Measurements from ENCODE around the gene HCN3. TPM values are rescaled to one million over a fixed set of nuclear protein-coding genes. Genes with fewer than 3 reads are reported as not detected.
A peak's percentile ranks its signal among the peaks of the same experiment; 100 is the strongest.

Gene HCN3
- total and polyA plus RNA-seq, 2 of the 13 experiments (the other 11 are each of a cell fraction or from before 2014, with no cell fraction given): 2.4 to 10.2 TPM

DNA sequence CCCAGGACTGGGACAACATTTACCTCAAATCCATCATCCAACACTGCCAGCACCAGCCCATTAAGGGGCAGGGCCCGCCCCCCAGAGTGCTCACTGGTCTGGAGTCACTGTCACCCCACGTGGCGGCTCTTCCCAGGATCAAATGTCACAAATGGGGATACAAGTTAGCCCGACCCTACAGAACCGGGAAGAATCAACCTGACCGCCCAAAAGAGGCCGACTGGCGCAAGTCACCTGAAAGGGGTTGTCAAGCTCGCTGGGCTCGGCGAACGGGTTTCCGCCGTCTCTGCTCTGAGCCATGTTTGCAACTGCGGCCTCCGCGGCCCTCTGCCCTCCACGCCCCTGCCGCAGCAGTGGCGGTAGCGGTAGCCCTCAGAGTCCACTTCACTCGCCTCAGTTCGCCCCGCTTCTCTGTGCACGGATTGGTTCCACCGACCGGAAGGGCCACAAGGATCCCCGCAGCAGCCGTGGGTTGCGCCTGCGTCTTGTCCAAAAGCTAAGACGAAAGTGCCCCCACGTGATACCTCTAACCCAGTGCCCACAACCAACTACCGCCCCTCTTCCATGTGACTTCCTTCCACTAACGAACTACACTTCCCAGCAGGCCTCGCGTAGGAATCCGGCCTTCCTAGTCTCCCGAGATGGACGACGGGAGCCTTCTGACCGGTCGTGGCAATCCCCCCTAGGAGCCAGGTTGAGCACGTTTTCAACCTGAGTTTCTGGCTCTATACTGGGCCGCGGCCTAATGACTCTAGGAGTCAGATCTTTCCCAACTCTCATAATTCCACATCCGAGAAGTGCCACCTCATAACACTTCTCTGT, 15.2 kb upstream of the HCN3 start, which contains the start of gene SCAMP3 (continued):
- TF ChIP-seq, protein P1, sequence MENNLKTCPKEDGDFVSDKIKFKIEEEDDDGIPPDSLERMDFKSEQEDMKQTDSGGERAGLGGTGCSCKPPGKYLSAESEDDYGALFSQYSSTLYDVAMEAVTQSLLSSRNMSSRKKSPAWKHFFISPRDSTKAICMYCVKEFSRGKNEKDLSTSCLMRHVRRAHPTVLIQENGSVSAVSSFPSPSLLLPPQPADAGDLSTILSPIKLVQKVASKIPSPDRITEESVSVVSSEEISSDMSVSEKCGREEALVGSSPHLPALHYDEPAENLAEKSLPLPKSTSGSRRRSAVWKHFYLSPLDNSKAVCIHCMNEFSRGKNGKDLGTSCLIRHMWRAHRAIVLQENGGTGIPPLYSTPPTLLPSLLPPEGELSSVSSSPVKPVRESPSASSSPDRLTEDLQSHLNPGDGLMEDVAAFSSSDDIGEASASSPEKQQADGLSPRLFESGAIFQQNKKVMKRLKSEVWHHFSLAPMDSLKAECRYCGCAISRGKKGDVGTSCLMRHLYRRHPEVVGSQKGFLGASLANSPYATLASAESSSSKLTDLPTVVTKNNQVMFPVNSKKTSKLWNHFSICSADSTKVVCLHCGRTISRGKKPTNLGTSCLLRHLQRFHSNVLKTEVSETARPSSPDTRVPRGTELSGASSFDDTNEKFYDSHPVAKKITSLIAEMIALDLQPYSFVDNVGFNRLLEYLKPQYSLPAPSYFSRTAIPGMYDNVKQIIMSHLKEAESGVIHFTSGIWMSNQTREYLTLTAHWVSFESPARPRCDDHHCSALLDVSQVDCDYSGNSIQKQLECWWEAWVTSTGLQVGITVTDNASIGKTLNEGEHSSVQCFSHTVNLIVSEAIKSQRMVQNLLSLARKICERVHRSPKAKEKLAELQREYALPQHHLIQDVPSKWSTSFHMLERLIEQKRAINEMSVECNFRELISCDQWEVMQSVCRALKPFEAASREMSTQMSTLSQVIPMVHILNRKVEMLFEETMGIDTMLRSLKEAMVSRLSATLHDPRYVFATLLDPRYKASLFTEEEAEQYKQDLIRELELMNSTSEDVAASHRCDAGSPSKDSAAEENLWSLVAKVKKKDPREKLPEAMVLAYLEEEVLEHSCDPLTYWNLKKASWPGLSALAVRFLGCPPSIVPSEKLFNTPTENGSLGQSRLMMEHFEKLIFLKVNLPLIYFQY (CRISPR knock-in tag; IDR thresholded peaks at IDR 0.05; ENCODE audit: borderline replicate concordance): 0 out of 2 replicates have a peak, but pooled peaks have one; percentile 18
- TF ChIP-seq SIN3B (IDR thresholded peaks at IDR 0.05; ENCODE audit: low read length) (no peak; the same call in 1 of the 2 replicates), SKI (IDR thresholded peaks at IDR 0.05; ENCODE audit: partially characterized antibody) (no peak), ZNF441 (CRISPR knock-in tag; IDR thresholded peaks at IDR 0.05; ENCODE audit: borderline replicate concordance) (no peak), ZNF878 (CRISPR knock-in tag; IDR thresholded peaks at IDR 0.05) (peak; percentile 46; the same call in 1 of the 2 replicates), ZNF234 (CRISPR knock-in tag; conservative IDR thresholded peaks at IDR 0.05) (no peak), RFXAP (CRISPR knock-in tag; IDR thresholded peaks at IDR 0.05; ENCODE audit: borderline replicate concordance) (no peak), HDAC1 (CRISPR knock-in tag; IDR thresholded peaks at IDR 0.05) (peak; percentile 93), BRCA1 (CRISPR knock-in tag; IDR thresholded peaks at IDR 0.05) (no peak), POLR2AphosphoS5 (IDR thresholded peaks at IDR 0.05; ENCODE audit: low read depth, low read length) (peak; percentile 92), ZNF382 (CRISPR knock-in tag; IDR thresholded peaks at IDR 0.05; ENCODE audit: borderline replicate concordance) (no peak), MIXL1 (CRISPR knock-in tag; IDR thresholded peaks at IDR 0.05) (peak; percentile 76; the same call in 1 of the 2 replicates), ZNF577 (CRISPR knock-in tag; IDR thresholded peaks at IDR 0.05; ENCODE audit: borderline replicate concordance, low read depth) (no peak)
- TF ChIP-seq, protein P2, sequence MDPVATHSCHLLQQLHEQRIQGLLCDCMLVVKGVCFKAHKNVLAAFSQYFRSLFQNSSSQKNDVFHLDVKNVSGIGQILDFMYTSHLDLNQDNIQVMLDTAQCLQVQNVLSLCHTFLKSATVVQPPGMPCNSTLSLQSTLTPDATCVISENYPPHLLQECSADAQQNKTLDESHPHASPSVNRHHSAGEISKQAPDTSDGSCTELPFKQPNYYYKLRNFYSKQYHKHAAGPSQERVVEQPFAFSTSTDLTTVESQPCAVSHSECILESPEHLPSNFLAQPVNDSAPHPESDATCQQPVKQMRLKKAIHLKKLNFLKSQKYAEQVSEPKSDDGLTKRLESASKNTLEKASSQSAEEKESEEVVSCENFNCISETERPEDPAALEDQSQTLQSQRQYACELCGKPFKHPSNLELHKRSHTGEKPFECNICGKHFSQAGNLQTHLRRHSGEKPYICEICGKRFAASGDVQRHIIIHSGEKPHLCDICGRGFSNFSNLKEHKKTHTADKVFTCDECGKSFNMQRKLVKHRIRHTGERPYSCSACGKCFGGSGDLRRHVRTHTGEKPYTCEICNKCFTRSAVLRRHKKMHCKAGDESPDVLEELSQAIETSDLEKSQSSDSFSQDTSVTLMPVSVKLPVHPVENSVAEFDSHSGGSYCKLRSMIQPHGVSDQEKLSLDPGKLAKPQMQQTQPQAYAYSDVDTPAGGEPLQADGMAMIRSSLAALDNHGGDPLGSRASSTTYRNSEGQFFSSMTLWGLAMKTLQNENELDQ (CRISPR knock-in tag; IDR thresholded peaks at IDR 0.05; ENCODE audit: borderline replicate concordance): no peak
- TF ChIP-seq, protein P3, sequence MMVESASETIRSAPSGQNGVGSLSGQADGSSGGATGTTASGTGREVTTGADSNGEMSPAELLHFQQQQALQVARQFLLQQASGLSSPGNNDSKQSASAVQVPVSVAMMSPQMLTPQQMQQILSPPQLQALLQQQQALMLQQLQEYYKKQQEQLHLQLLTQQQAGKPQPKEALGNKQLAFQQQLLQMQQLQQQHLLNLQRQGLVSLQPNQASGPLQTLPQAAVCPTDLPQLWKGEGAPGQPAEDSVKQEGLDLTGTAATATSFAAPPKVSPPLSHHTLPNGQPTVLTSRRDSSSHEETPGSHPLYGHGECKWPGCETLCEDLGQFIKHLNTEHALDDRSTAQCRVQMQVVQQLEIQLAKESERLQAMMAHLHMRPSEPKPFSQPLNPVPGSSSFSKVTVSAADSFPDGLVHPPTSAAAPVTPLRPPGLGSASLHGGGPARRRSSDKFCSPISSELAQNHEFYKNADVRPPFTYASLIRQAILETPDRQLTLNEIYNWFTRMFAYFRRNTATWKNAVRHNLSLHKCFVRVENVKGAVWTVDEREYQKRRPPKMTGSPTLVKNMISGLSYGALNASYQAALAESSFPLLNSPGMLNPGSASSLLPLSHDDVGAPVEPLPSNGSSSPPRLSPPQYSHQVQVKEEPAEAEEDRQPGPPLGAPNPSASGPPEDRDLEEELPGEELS (CRISPR knock-in tag; IDR thresholded peaks at IDR 0.05): peak; percentile 16; the same call in 1 of the 2 replicates
- TF ChIP-seq, protein P4, sequence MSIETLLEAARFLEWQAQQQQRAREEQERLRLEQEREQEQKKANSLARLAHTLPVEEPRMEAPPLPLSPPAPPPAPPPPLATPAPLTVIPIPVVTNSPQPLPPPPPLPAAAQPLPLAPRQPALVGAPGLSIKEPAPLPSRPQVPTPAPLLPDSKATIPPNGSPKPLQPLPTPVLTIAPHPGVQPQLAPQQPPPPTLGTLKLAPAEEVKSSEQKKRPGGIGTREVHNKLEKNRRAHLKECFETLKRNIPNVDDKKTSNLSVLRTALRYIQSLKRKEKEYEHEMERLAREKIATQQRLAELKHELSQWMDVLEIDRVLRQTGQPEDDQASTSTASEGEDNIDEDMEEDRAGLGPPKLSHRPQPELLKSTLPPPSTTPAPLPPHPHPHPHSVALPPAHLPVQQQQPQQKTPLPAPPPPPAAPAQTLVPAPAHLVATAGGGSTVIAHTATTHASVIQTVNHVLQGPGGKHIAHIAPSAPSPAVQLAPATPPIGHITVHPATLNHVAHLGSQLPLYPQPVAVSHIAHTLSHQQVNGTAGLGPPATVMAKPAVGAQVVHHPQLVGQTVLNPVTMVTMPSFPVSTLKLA (IDR thresholded peaks at IDR 0.05): peak; percentile 91
- TF ChIP-seq, protein P5, sequence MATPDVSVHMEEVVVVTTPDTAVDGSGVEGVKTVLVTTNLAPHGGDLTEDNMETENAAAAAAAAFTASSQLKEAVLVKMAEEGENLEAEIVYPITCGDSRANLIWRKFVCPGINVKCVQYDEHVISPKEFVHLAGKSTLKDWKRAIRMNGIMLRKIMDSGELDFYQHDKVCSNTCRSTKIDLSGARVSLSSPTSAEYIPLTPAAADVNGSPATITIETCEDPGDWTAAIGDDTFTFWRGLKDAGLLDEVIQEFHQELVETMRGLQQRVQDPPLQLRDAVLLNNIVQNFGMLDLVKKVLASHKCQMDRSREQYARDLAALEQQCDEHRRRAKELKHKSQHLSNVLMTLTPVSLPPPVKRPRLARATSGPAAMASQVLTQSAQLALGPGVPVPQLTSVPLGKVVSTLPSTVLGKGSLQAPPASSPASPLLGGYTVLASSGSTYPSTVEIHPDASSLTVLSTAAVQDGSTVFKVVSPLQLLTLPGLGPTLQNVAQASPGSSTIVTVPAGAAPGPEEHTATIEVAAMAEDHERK (CRISPR knock-in tag; IDR thresholded peaks at IDR 0.05; ENCODE audit: low read depth): peak; percentile 58; the same call in 1 of the 2 replicates
